HS-27A (cell line): ENCODE data around the gene MX2.
A peak's percentile ranks its signal among the peaks of the same experiment; 100 is the strongest.
"Not testable (repeated sequence)": the region's sequence is repeated elsewhere in the genome, so short reads cannot be mapped to it uniquely, and the experiment has no call there.

Experiments used
- DNase-seq: peaks from one replicate; pipeline ENCODE4 v3.0.0-alpha.2; 2012; ENCODE audit warnings: low read depth, missing footprints

The MX2 gene

DNA sequence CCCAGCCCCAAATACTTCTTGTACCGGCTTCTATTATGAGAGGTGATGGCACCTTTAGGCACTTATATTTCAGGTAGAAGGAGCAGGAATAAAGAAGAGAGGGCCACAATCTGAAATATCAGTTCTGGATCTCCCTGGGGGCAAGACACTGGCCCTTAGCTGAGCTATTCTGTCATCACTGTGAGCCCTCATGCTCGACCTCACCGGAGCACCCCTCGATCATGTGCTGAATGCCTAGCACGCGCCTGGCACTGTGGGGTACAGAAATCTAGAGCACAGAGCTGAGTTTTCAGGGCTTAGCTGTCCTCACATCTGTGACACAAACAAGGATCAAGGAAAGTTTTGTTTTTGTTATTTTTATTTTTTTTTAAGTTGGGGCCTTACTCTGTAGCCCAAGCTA, 56.6 kb downstream of the MX2 start:
- no peak for DNase-seq

DNA sequence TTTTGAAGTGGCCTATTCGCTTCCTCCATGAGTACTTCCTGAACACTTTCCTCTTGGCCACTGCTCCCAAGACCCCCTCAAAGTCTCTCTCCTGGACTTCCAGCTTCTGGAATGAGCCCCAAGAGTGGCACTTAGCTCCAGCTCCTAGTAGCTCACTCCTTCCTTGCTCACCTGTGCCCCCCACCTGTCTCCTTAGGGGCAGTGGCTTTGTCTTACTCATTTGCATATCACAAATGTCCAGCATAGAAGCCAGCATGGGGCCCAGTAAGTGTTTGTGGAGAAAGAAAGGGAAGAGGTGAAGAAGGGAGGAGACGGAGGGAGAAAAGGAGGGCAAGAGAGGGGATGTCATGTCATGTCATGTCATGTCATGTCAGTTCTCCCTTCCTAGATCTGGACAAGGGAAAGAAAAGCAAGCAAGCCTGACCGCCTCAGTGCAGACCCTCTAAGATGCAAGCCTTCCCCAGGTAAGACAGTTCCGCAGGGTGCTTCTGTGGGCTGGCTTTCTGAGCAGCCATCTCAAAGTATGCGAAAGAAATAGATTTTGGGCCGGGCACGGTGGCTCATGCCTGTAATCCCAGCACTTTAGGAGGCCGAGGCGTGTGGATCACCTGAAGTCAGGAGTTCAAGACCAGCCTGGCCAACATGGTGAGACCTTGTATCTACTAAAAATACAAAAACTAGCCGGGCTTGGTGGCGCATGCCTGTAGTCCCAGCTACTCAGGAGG, 57.3 kb downstream of the MX2 start:
- DNase-seq = no peak

DNA sequence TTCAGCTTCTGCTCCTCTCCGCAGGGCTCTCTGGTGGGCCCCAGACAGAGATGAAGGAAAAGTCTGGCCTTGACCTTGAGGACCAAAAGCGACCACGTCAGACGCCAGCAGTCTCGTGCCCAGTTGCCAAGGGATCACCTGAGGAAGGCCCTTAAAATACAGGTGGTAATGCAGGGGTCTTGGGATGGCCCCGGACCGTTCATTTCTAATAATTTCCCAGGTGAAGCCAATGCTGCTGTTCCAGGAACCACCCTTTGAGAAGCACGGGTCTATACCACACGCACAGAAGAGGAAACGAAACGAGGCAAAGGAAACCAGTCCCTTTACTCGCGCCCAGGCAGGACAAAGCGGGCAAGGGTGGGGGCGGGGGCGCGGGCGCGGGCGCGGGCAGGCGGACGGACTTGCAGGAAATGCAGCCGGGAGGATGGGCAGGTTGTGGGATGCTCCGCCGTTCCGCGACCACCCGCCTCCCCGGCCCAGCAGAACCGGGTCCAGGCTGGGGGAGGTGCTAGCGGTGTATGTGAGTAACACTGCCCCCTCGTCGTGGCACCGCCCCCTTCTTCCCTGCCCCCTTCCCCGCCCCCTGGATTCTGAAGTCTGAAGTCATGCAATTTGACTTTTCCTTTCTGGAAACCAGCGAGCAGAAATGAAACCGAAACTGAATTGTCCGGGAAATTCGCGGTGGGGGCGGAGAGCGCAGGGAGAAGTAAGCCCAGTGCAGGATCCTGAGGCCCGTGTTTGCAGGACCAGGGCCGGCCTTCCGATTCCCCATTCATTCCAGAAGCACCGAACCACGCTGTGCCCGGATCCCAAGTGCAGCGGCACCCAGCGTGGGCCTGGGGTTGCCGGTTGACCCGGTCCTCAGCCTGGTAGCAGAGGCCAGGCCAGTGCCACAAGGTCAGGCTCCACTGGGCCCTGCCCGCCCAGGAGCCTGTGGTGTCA, 58.4 kb downstream of the MX2 start:
- DNase-seq = peak; percentile 4

DNA sequence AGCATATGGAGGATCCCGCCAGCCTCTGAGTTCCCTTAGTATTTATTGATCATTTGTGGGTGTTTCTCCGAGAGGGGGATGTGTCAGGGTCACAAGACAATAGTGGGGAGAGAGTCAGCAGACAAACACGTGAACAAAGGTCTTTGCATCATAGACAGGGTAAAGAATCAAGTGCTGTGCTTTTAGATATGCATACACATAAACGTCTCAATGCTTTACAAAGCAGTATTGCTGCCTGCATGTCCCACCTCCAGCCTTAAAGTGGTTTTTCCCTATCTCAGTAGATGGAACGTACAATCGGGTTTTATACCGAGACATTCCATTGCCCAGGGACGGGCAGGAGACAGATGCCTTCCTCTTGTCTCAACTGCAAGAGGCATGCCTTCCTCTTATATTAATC, 59.2 kb downstream of the MX2 start:
- not testable (repeated sequence) for DNase-seq

DNA sequence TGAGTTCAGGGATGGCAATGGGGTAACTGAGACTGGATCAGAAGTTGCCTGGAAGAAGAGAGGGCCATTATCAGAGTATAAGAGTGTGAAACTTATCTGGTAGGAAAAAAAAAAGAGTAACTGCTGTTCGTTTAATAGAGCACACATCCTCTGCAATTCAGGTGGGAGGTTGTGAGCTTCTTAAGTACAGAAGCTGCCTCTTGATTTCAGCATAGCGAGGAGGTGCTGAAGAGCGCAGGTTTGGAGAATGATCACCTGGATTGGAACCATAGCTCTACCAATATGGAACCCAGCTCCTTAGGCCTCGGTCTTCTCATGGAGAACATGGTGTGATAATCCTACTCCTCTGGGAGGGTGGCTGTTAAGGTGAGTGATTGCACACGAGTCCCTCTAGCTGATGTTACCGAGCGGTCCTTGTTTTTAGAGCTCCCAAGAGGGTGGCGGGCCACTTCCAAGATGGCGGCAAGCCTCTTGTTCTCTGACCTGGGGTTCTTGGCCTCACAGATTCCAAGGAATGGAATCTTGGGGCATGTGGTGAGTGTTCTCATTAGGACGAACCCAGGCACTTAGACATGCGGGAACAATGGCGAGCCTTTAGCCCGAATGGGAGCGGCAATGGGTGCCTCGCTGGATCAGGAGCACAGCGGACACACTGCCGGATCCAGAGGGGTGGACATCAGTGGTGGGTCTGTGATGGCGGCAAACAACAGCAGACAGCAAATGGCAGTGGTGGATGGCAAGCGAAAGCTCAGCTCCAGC, 60.9 kb downstream of the MX2 start:
- DNase-seq = no peak

DNA sequence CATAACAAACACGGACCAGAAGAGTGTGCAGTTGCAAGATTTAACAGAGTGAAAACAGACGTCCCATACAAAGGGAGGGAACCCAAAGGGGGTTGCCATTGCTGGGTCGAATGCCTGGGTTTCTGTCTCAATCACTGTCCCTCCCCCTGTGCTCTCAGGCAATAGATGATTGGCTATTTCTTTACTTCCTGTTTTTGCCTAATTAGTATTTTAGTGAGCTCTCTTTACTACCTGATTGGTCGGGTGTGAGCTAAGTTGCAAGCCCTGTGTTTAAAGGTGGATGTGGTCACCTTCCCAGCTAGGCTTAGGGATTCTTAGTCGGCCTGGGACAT, 61.4 kb downstream of the MX2 start:
- DNase-seq = not testable (repeated sequence)

DNA sequence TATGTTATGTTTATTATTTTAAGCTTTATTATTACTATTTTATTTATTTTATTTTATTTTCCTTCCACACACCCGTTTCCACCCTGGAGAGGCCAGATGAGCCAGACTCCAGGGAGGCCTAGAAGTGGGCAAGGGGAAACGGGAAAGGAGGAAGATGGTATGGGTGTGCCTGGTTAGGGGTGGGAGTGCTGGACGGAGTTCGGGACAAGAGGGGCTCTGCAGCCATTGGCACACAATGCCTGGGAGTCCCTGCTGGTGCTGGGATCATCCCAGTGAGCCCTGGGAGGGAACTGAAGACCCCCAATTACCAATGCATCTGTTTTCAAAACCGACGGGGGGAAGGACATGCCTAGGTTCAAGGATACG, 63.7 kb downstream of the MX2 start:
- no peak for DNase-seq

DNA sequence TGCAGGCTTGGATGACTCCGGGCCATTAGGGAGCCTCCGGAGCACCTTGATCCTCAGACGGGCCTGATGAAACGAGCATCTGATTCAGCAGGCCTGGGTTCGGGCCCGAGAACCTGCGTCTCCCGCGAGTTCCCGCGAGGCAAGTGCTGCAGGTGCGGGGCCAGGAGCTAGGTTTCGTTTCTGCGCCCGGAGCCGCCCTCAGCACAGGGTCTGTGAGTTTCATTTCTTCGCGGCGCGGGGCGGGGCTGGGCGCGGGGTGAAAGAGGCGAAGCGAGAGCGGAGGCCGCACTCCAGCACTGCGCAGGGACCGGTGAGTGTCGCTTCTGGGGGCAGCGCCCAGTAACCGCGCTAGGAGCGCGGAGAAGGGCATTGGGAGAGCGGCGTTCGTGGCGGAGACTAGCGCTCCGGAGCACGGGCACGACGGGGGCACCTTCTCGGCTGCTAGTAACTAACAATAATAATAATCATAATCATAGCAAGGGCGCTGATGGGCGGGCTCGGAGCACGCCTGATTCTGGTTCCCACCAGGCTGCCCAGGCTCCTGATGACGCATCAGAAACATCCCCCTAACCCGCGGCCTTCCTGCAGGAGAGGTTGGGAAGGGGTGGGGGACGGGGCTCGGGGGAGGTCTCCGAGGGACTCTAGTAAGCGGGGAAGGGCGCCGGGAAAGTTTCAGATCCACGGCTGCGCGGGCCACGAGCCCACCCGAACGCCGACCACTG, 64.3 kb downstream of the MX2 start, which contains the start of gene MX1:
Gene MX1 (plus strand): TSS at position 286 of the 722 bp plus-strand sequence. CDS start 5,832 bp downstream, outside the sequence.
- no peak for DNase-seq

DNA sequence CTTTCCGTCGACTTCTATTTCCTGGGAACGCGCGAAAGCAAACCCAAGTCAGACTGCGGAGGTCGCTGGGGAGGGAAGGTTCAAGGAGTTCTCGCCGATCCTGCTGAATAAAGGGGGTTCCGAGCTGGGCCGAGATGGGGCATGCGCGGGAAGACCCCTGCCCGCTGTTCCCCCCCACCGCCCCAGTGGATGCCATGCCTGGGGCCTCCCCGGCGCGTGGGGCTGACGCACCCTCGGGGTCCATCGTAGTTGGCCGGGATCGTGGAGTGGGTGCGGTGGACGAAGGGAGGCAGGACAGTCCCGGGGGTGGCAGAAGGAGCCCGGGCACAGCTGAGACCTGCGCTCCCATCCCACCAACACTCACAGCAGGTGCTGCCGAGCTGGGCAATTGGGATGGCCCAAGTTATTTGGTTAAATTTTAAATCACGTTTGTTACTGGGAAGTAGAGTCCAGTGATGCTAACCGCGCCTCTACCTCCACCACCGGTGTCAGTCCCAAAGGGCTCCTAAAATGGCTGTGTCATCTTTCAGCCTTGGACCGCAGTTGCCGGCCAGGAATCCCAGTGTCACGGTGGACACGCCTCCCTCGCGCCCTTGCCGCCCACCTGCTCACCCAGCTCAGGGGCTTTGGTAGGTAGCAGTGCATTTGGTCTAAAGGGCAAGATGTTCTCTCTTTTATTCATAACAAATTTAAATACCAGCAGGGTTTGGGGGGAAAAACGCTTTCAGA, 65.0 kb downstream of the MX2 start:
- no peak for DNase-seq

DNA sequence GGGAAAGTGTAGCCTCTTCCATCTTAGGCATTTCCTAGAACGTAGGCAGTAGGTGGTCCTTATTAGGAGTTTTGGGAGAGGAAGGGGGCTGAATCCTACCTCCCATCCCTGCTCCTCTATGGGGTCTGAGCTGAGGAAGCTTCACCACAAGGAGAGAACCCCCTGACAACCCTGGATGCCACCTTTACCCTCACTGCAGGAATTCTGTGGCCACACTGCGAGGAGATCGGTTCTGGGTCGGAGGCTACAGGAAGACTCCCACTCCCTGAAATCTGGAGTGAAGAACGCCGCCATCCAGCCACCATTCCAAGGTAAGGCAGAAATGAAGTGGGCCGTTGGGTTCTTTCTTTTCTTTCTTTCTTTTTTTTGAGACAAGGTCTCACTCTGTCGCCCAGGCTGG, 65.7 kb downstream of the MX2 start:
- DNase-seq = no peak

DNA sequence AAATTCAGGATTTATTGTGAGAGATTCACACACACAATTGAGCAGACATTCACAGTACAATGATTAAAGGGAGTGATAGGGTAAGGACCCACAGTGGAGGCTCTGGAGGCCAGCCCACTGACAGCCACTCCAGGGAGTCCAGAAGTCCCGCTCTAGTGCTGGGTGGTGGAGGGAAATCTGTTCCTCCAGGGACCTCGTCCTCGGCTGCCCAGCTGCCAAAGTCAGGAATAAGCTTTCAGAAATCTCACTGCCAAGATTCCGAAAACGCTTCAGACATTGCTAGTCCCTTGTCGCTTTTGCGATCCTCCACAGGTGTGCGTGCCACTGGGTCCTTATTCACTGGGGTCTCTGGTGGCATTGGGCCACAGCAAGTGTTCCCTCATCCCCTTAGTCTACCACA, 66.5 kb downstream of the MX2 start:
- DNase-seq = no peak

DNA sequence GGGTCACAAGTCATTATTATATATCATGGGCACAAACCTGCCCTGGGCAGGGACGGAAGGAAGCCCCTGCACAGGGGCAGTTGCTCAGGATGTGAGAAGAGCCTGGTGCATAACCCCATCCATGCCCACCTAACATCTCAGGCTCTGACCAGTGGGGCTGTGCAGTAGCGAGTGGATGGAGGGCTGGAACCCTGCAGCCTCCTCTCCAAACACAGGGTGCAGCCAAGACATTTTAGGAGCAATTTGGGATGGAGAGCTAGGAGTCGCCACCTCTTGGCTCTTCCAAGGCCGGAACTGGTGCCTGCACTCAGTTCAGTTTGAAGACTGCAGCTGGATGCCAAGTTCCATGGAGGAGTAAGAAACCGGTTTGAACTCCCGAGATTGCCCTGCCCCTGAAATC, 67.0 kb downstream of the MX2 start:
- no peak for DNase-seq

DNA sequence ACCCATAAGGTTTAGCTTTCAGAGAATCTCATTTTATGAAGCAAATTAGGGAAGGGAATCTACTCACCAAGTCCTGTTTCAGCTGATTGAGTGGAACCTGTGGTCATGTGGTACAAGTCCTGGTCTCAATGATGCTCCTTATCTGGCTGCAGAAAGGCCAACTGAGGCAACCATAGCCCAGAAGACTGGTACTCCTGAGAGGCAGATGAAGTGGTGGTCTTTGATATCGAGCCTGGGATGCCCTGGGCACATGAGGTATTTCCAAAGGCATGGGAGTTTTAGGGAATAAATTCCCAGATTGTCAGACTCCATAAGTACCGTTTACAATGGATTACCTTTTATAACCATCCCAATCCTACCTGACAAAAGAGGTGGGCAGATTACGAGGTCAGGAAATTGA, 67.5 kb downstream of the MX2 start:
- no peak for DNase-seq

DNA sequence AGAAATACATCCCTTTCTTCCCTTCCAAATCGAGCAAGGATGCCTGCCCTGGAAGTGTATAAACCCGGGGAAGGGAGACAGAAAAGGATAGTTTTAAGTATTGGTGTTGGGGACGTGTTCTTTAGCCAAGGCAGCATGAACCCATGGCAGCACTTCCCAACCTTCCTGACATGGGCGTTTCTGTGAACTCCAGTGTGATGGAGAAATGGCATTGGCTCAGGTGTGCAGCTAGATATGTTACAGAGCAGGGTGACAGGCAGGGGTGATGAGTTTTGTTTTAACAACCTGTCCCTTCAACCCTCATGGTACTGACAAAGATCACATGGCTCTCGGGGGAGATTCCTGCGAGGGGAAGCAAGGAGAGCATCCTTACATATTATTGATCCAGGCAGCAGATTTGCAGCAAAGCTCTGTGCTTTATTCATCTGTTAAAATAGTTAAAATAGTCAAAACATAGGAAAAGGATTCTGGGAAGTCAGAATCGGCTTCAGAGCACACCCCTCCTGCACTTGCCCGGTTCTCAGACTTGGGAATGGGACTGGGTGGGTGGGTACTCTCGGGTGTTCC, 68.2 kb downstream of the MX2 start:
- no peak for DNase-seq

DNA sequence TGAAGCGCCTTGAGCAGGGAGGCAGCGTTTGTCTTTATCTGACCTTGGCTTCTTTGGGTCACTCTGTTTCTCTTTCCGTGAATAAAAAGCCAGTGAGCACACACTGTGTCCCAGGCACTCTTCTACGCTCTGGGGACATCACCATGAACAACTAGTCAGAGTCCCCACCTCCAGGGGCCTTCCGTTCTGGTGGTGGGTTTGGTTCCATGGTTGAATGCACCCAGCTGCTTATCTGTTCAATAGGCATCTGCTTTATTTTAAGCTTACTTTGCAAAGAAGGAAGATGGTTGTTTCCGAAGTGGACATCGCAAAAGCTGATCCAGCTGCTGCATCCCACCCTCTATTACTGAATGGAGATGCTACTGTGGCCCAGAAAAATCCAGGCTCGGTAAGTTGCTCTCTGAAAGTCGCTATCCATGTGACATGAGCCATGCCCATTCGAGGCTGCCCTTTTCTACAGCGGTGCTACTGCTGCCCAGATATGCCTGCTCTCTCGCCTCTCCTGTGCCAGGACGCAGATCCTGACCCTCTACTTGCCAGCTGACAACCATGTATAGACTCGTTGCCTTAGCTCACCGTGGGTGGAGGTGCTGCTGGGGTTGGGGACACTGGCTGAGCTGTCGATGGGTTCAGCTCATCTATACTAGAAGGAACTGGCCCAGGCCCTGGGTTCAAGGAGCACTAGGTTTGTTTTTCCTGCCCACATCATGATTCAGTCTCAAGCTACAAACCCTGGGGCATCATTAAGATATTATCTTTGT, 70.1 kb downstream of the MX2 start:
- no peak for DNase-seq

DNA sequence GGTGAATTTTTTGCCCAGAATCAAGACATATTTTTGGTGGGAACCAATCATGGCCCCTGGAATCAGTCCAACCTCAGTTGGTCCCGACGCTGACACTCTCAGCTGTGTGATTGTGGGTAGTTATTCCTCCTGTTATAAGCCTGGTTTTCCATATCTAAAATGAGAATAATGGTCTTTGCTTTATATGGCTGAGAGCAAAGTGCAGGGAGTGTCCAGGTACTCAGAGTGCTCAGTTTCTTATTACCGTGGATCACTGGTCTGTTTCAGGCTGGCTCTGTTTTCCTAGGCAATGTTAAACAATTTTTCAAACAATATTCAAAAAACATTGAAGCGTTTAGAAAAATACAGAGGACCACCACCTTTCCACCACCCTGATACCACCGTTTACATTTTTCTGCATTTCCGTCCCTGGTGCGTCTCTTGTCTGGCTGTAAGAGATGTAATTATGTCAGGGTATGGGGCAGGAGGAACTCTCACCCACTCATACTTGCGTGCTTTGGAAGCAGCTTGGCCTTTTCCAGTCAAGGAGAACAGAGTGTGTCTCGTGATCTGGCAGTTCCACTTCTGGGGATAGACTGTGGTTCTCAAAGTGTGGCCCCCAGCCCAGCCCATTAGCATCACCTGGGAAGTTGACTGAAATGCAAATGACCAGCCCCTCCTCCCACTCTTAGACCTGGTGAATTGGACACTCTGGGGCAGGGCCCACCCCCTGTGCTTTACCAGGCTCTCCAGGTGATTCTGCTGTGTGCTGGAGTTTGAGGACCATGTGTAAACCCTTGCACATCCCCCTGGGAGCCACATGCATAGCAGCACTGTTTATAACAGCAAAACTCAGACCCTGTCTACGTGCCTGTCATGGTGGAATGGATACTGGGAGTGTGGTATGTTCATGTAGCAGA, 71.0 kb downstream of the MX2 start:
- no peak for DNase-seq

DNA sequence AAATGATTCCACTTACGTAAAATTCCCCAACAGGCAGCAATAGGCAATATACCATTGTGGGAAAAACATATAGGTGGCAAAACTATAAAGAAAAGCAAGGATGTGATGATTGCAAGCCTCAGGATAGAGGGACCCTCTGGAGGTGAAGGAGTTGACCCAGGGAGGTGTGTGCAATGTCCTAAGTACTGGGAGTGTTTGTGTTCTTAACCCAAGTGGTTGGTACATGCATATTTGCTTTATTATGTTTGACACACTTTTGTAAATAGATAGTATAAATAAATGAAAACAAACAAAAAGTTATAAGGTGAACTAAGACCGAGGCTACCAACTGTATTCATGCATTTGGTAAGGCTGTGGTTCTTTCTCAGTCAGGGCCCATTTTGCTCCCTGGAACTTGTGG, 71.7 kb downstream of the MX2 start:
- DNase-seq = no peak

DNA sequence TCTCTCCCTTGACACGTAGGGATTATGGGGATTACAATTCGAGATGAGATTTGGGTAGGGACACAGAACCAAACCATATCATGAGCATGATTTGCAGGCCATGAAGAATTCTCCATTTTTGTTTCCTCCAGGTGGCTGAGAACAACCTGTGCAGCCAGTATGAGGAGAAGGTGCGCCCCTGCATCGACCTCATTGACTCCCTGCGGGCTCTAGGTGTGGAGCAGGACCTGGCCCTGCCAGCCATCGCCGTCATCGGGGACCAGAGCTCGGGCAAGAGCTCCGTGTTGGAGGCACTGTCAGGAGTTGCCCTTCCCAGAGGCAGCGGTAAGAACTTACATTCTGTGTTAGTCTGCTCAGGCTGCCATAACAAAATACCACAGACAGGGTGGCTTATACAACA, 73.9 kb downstream of the MX2 start:
- no peak for DNase-seq

DNA sequence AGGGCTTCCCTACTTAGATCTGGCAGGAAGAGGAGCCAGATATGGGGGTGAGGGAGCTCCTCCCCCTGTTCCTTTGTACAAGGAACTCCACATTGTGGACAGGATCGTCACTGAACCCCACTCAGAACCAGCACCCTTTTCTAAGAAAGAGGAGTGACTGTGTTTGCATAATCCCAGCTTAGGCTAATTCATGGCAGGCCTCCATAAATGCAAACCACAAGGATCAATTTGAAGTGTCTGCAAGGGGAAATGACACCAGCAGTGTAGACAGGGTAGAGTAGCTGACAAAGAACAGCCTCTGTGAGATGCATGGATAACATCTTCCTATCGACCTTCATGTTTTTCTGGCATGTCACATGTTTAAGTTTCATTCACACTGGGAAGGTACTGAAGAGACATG, 75.9 kb downstream of the MX2 start:
- DNase-seq = no peak
